Stimulated activated CD8-positive, alpha-beta memory T cell treated with anti-CD3 and anti-CD28 coated beads, Interleukin-7, amount 100 ng/mL, for 1 hour (primary cell): Measurements from ENCODE around the gene TPD52L1.

Experiments
- DNase-seq, 2 donors: peaks; one replicate each; pipeline ENCODE4 v3.0.0-alpha.2; 2020; ENCODE audit warnings: low read depth in 2 of 2

The TPD52L1 gene

GRCh38 chr6:125236536-125237327, 83.2 kb downstream of the TPD52L1 start:
- DNase-seq = no peak

- DNase-seq = no peak
These were observed 84.2 kb downstream of the TPD52L1 start for GRCh38 chr6:125237764-125238163.

GRCh38 chr6:125245109-125245508, 91.5 kb downstream of the TPD52L1 start:
- no peak for DNase-seq

- DNase-seq = no peak
These were observed 92.1 kb downstream of the TPD52L1 start for GRCh38 chr6:125245523-125246264.

- DNase-seq = no peak
These were observed 93.0 kb downstream of the TPD52L1 start for GRCh38 chr6:125246566-125246965.

GRCh38 chr6:125248136-125248535, 94.6 kb downstream of the TPD52L1 start:
- DNase-seq = no peak

GRCh38 chr6:125250511-125250910, 96.9 kb downstream of the TPD52L1 start:
- no peak for DNase-seq

GRCh38 chr6:125251516-125252220, 98.1 kb downstream of the TPD52L1 start:
- no peak for DNase-seq

- DNase-seq = no peak
These were observed 99.3 kb downstream of the TPD52L1 start for GRCh38 chr6:125252891-125253290.

GRCh38 chr6:125253881-125254280, 100.3 kb downstream of the TPD52L1 start:
- no peak for DNase-seq

GRCh38 chr6:125254321-125254720, 100.7 kb downstream of the TPD52L1 start:
- DNase-seq = no peak

- DNase-seq = no peak
These were observed 101.6 kb downstream of the TPD52L1 start for GRCh38 chr6:125255201-125255600.

- no peak for DNase-seq
These were observed 103.8 kb downstream of the TPD52L1 start for GRCh38 chr6:125257351-125257750.

- no peak for DNase-seq
These were observed 105.2 kb downstream of the TPD52L1 start for GRCh38 chr6:125258651-125259353.

- no peak for DNase-seq
These were observed 105.8 kb downstream of the TPD52L1 start for GRCh38 chr6:125259354-125259736.

GRCh38 chr6:125262016-125263013, 108.7 kb downstream of the TPD52L1 start:
- DNase-seq = no peak

GRCh38 chr6:125264476-125264875, 110.9 kb downstream of the TPD52L1 start:
- DNase-seq = no peak

- DNase-seq = no peak
These were observed 114.4 kb downstream of the TPD52L1 start for GRCh38 chr6:125267806-125268523.

GRCh38 chr6:125268765-125269164, 115.2 kb downstream of the TPD52L1 start:
- no peak for DNase-seq
